Brain pericyte (primary cell): Measurements from ENCODE around the gene CC2D2B.
"Not testable (repeated sequence)": the region's sequence is repeated elsewhere in the genome, so short reads cannot be mapped to it uniquely, and the experiment has no call there.

Source experiments
- DNase-seq: peaks from one replicate; pipeline ENCODE4 v3.0.0-alpha.2; 2012; ENCODE audit warnings: low read depth, low spot score

Gene CC2D2B, protein sequence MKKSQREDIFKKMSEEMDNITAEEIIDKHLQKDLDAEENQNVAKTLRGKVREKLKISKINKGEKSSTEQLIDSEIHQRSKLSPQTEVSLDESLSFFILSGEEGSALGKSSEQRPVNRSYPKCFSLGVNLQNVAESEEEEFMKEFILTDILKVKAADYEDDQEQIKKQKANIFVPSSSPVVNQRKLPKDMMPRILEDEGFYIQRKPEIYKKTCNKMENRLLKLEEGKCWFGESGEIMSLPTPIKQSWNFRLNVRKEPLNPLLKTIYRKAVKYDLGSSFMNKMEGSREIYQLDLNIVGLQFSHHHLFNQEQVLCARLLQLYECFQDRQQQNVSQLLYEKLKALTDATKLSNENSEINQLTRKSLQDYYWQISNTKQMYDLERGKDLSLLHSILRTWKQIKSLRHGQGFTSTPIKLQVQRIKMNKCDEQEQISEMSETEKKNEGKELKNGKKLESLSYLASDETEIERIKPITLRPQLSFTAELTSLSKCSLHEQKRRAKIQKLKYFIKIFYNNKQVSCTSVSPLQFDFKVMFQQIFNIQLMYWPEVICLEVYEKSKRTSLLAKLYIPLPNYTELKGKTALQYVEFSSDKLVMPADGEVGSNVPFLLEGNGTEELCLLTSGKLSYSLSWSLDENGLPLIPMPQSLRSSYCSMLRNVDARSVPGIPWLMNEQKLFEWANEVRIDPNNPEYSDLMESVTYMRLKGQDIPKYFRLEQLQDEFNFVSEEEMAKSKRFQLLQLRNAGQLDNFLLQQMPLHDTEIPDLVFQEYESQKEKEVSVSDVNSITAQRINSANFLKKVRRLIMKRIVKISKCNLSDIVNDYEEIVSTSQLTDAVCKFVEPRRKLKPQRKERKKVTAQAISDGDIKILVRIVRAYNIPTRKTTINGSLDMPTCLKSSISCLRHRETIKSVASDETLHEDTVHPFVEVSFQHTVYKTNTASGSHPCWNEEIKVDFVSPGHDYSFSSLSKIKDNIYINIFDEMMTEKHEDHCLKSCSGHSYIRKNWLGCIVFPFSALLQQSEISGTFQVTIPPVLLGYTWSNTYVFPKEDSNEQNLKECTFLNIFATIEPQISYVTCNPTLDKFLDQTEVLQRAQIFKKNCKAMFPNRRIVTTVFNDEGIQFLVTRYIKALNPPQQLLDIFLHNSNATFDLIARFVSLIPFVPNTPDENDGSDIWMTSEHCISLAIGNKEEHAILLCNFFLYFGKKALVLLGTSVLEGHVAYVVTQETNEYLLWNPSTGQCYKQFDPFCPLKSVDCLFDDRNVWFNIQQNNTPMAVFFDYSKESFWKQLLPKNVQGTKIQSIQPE (N-terminal part only)

DNA sequence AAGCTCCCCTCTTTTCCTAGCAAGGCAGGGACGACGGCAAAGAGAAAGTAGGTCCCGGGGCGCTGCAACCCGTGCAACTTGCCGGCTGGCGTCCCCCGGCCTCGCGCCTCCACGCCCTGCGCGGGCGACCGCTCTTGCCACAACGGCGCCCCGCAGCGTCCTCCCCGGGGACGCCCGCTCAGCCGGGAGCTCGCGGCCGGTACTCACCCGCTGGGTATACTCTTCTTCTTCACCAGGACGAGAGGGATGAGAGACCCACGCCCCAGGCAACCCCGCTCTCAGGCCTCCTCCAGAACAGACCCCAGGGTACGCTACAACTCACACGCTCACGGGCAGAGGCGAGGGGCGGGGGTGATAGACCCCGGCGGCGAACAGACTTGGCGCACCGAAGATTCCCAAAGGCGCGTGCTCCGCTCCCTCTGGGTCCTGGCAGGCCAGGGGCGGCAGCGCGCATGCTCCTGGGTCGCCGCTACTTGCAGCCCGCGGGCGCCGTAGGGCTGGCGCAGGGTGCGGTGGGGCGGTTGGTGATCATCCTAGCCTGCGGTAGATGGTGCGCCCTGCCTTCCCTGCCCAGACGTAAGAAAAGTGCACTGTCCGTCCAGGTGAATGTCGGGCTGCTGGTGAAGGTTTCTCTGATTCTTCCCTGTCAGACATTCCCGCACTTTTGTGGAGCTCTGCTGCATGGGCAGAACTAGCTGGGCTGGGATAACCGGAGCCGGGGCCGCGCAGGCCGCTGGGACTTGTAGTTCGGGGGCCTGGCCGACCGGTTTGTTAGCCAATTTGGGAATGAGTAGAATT is at the start of gene CC2D2B:
CC2D2B (plus strand) TSS at position 520 of the 798 bp plus-strand sequence. CDS start 3,349 bp downstream, outside the sequence.
- peak; percentile 50 for DNase-seq

DNA sequence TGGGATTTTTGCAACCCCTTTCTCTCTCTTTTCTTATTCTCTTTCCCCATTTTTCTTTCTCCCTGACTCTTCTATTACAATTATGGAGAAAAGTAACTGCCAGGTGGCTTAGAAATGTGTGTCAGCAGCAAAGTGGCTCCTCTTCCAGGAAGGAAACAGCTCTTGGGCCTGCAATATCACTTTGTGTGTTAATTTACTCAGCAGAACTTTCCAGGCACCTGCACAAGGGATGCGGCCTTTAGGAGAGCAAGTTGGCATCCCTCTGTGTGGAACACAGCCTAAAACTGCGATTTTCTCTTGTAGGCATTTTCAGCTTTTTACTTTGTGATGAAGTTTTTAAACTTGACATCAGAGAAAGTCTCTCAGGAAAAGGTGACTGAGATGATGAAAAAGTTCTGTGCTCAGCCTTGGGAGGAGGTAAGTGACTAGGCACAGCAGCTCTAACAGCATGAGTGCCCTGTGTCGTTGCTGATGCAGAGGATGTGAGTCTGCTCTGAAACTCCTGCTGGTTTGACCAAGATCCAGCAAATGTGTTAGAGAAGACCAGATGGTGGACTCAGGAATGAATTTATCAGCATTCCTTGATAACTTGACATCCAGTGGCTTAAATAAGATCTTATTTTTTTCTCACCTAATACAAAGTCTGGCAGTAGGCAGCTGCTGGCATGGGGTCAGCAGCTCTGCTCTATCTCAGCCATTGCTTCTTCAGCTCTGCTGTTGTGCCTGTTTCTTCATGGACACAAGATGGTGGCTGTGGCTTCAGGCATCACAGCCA is 47.4 kb upstream of the CC2D2B start:
- no peak for DNase-seq

- DNase-seq = no peak
Measured at GRCh38 chr10:95861386-95861785, 46.4 kb upstream of the CC2D2B start.

GRCh38 chr10:95864906-95865813 is 42.6 kb upstream of the CC2D2B start:
- DNase-seq = no peak

- no peak for DNase-seq
Measured at GRCh38 chr10:95865814-95866466, 41.8 kb upstream of the CC2D2B start.

DNA sequence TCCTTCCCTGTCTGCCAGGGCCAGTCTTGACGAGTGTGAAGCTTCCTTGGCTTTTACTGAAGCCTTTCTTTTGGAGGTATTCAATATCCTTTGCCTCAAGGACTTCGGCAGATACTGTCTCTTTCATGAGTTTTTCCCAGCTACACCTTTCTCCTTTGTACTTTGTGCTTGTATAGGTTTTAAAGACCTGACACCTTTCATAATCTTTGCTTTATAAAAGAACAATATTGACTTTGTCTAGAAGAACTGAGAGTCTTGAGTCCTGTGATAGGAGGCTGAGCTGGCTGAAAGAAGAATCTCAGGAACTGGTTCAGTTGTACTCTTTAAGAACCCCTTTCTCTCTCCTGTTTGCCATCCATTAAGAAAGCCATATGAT is 41.3 kb upstream of the CC2D2B start:
- DNase-seq = no peak

GRCh38 chr10:95867866-95868265 is 39.9 kb upstream of the CC2D2B start:
- DNase-seq = no peak

DNA sequence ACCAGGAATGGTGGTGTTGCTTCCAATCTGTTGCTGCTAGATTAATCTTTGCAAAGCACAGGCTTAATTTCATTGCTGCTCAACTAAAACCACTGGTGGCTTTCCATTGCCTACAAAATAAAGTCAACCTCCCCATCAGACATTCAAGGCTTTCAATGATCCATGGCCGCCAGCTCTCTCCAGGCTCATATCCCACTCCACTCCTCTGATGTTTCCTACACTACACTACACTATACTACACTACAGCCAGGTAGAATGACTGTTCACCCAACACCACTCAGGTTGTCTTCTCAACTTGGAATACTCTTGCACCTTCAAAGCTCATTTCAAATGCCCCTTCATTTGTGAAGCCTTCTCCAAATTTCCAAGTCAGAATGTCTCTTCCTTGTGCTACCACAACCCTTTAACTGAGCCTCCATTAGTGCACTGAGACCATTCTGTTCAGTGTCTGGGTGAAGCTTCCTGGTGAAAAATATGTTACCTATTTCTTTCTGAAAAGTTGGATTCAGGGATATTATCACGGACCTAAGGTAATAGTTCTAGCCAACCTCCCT is 35.5 kb upstream of the CC2D2B start:
- no peak for DNase-seq

- no peak for DNase-seq
Measured at GRCh38 chr10:95873139-95873538, 34.6 kb upstream of the CC2D2B start.

GRCh38 chr10:95873651-95874050 is 34.1 kb upstream of the CC2D2B start:
- DNase-seq = no peak

- not testable (repeated sequence) for DNase-seq
Measured at GRCh38 chr10:95874783-95875182, 33.0 kb upstream of the CC2D2B start.

- DNase-seq = no peak
Measured at GRCh38 chr10:95876756-95877155, 31.0 kb upstream of the CC2D2B start.

DNA sequence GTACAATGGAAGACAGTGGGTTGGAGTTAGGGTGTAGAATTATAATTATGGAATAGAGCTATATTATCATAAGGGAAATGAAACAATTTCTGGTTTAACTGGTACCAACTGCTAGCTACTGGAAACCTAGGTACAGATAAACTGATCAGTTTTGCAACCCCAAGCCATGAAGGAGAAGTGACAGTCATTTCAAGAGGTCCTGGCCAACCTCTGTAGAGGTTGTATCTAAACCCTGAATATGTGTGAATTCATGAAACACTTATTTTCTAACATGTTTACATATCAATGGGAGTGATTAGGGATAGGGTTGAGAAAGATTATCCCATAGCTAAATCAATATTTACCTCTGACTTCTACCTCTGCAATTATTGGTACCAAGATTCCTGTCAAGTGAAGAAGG is 29.9 kb upstream of the CC2D2B start:
- DNase-seq = no peak

- DNase-seq = no peak
Measured at GRCh38 chr10:95880704-95881103, 27.1 kb upstream of the CC2D2B start.

DNA sequence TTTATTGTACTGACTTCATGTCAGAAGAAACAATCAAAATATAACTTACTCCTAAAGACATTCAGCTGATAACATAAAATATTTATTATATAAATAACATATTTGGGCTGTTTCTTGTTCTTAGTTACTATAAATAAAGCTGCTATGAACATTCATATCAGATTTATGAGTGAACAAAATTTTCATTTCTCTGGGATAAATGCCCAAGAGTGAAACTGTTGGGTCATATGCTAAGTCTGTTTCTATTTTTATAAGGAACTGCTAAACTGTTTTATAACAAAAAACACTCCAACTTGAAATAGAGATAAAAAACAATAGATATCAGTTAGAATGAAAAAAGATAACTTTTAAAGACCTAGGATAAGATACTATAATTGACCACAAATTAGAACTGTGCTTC is 26.5 kb upstream of the CC2D2B start:
- no peak for DNase-seq

DNA sequence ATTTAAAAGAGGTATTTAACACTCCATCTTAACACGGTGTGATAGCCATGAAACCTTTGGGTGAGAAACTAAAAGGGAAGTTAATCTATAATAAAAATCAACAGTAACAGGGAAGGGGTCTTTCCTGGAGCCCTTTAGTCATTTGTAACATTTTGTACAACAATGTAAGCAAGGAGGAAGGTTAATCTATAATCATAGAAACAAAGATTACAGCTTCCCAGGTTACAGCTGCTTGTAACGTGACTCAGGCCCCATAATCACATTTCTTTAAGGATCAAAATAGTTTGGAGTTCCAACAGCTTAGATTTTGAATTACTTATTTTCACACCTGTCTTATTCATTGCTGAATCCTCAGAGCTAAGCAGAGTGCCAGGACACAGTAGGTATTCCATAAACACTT is 17.9 kb upstream of the CC2D2B start:
- no peak for DNase-seq

- DNase-seq = no peak
Measured at GRCh38 chr10:95896071-95896850, 11.5 kb upstream of the CC2D2B start.
